D721Med (cell line): ENCODE data around the gene RAB33B.
"Not testable (repeated sequence)": the region's sequence is repeated elsewhere in the genome, so short reads cannot be mapped to it uniquely, and the experiment has no call there.

ENCODE experiments used
- DNase-seq: peaks from one replicate; pipeline ENCODE4 v3.0.0; 2011; ENCODE audit warnings: low spot score; ENCODE audit not compliant: insufficient read length
- FAIRE-seq: peaks from 2 replicates; lab custom pipeline; 2011; peaks lifted over from hg19 to GRCh38; lab: Jason Lieb, UNC
- TF ChIP-seq, protein P1 (sequence below): IDR thresholded peaks from 2 replicates; pipeline ENCODE4 v1.5.1; 2012; ENCODE audit warnings: mild to moderate bottlenecking, control low read depth; ENCODE audit not compliant: insufficient read depth; ENCODE audit errors: missing control alignments

The RAB33B gene

DNA sequence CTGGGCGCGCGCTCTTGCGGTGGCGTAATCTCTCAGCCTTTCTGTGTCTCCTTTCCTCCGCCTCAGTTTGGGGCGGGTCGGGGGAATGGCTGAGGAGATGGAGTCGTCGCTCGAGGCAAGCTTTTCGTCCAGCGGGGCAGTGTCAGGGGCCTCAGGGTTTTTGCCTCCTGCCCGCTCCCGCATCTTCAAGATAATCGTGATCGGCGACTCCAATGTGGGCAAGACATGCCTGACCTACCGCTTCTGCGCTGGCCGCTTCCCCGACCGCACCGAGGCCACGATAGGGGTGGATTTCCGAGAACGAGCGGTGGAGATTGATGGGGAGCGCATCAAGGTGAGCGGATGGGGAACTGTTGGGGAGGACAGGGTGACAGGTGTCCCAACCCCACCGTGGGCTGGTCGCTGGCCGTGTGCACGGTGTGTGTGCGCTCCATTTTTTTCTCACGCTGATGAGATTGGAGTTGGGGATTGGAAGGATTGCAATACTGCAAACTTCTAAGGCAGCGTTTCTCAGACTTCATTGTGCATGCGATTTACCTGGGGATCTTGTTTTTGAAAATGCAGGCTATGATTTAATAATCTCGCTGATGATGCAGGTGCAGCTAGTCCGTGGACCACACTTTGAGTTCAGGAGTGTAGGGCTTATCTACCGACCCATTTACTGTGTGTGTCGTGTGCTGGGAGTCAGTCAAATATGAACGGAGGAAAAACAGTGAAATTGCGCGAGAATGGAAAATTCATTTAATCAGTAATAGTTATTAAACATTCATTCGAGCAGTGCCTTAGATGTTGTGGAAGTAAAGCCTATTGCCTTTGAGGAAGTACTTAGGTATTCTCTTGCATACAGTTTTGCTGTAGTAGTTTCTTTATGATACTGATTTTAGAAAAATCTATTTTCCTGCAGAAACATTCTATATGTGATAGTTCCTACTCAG is at the start of gene RAB33B:
TSS of gene RAB33B (plus strand) at position 11 of the 935 bp plus-strand sequence. CDS start at position 86, 75 bp downstream.
- TF ChIP-seq, protein P1, sequence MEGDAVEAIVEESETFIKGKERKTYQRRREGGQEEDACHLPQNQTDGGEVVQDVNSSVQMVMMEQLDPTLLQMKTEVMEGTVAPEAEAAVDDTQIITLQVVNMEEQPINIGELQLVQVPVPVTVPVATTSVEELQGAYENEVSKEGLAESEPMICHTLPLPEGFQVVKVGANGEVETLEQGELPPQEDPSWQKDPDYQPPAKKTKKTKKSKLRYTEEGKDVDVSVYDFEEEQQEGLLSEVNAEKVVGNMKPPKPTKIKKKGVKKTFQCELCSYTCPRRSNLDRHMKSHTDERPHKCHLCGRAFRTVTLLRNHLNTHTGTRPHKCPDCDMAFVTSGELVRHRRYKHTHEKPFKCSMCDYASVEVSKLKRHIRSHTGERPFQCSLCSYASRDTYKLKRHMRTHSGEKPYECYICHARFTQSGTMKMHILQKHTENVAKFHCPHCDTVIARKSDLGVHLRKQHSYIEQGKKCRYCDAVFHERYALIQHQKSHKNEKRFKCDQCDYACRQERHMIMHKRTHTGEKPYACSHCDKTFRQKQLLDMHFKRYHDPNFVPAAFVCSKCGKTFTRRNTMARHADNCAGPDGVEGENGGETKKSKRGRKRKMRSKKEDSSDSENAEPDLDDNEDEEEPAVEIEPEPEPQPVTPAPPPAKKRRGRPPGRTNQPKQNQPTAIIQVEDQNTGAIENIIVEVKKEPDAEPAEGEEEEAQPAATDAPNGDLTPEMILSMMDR: no peak
- DNase-seq (no peak), FAIRE-seq (no peak)

GRCh38 chr4:139410312-139410711 is 43.6 kb upstream of the RAB33B start:
- DNase-seq (no peak), FAIRE-seq (no peak)
- TF ChIP-seq, protein P1: no peak

GRCh38 chr4:139414671-139415210 is 39.2 kb upstream of the RAB33B start:
- FAIRE-seq, DNase-seq: not testable (repeated sequence)

GRCh38 chr4:139416073-139416673 is 37.7 kb upstream of the RAB33B start:
- TF ChIP-seq, protein P1: peak; percentile 56
- peak; percentile 53 for FAIRE-seq
- no peak for DNase-seq

DNA sequence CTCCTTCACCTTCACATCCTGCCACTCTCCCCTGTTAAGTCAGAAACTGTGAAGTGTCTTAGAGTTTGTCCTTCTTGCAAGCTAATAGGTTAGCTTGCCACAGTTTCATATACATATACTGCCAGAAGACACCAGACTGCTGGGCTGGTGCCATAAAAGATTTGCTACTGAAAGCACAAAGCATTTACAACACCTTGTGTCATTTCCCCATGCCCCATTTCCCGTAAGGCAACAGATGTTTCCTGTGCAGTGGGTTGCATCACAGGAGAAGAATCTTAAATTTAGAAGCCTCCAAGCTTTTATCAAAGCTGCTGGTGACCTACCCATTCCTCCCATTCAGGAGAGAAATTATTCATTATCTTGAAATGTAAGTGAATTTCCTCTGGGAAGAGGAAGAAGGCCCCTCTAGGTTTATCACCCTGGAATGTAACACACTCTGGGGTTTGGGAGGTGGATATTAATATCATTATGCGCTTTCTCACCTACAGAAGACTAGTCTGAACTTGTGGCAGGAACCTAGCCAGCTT is 34.5 kb upstream of the RAB33B start:
- no peak for FAIRE-seq
- TF ChIP-seq, protein P1: no peak
- no peak for DNase-seq

DNA sequence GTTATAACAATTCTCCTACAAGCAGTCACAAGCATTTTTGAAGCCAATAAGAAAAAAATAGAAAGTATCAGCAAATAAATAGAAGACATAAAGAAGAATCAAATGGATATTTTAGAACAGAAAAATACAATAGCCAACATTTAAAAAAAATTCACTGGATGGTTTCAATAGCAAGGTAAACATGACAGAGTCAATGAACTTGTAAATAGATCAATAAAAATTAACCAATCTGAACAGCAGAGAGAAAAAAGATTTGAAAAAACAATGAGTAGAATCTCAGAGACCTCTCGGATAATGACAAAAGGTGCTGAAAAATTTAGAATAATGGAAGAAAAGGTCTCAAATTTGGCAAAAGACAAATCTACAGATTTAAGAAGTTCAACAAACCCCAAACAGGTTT is 33.3 kb upstream of the RAB33B start:
- DNase-seq (no peak), FAIRE-seq (no peak)
- TF ChIP-seq, protein P1: no peak

DNA sequence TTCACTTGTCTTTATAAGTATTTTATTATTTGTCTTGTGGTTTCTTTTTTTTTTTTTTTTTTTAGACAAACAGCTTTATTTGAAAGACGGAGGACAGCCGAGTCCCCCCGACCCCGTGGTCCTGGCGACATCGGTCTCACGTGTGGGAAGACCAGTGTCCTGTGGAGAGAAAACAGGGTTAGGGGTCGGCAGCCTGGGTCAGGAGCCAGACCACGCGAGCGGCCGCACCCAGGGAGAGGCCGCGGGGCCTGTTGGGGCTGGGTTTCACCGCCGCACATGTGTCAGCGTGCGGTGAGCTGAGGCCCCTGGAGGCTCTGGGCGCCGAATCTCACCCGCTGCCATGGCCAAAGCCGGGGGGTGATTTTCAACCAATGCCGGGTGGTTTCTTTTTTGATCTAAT is 17.8 kb upstream of the RAB33B start:
- FAIRE-seq (no peak), DNase-seq (no peak)
- TF ChIP-seq, protein P1: no peak
